OCI-LY7 (cell line): ENCODE data around the gene ARHGAP31. TPM values are rescaled to one million over a fixed set of nuclear protein-coding genes. Genes with fewer than 3 reads are reported as not detected.

Experiments used
- BruUV-seq: library from RNA; stranded (reverse); fragments of 400-500 nt; replicated peaks from 2 replicates; lab custom pipeline; 2021; lab: Mats Ljungman, UMichigan
- CTCF ChIA-PET: fragments of 300-600 bp; sonication (Branson Sonifier 250); formaldehyde crosslinking; loops from one replicate; lab custom pipeline; 2022; ENCODE audit warnings: antibody characterized with exemption; ENCODE audit not compliant: unreplicated experiment; lab: Charles Lee
- POLR2A ChIA-PET: fragments of 300-600 bp; sonication (Branson Sonifier 250); formaldehyde crosslinking; loops from one replicate; lab custom pipeline; 2022; ENCODE audit warnings: antibody characterized with exemption; lab: Charles Lee
- DNase-seq: peaks from one replicate; pipeline ENCODE4 v3.0.0-alpha.2; 2015; ENCODE audit warnings: low spot score
- H2AFZ ChIP-seq: fragments of 200-600 bp; sonication (generic), shearing (Covaris generic); 2 replicates; pipeline ENCODE4 v1.6.1; 2014; ENCODE audit warnings: mild to moderate bottlenecking, antibody characterized with exemption, low read length, moderate library complexity
- H3K27ac ChIP-seq: fragments of 200-600 bp; sonication (generic); 2 replicates; pipeline ENCODE4 v1.5.1; 2014; ENCODE audit warnings: mixed run types, low read depth, mild to moderate bottlenecking, moderate library complexity, low read length, inconsistent platforms; ENCODE audit not compliant: poor library complexity, severe bottlenecking
- H3K36me3 ChIP-seq: fragments of 200-600 bp; sonication (generic); 2 replicates; pipeline ENCODE4 v1.6.1; 2014; ENCODE audit warnings: mild to moderate bottlenecking, antibody characterized with exemption, low read length, moderate library complexity, mixed read lengths; ENCODE audit not compliant: insufficient read depth
- H3K4me1 ChIP-seq: fragments of 200-600 bp; sonication (generic); 2 replicates; pipeline ENCODE4 v1.5.1; 2014; ENCODE audit warnings: mild to moderate bottlenecking, low read length; ENCODE audit not compliant: insufficient read depth, poor library complexity, severe bottlenecking
- H3K4me2 ChIP-seq: fragments of 200-600 bp; sonication (generic); 2 replicates; pipeline ENCODE4 v1.6.1; 2014; ENCODE audit warnings: mild to moderate bottlenecking, low read length
- H3K4me3 ChIP-seq: fragments of 200-600 bp; sonication (generic); 2 replicates; pipeline ENCODE4 v1.5.1; 2014; ENCODE audit warnings: mild to moderate bottlenecking, low read depth, low read length; ENCODE audit not compliant: poor library complexity, severe bottlenecking
- H3K79me2 ChIP-seq: fragments of 200-600 bp; sonication (generic); 2 replicates; pipeline ENCODE4 v1.6.1; 2016; ENCODE audit warnings: low read depth, mild to moderate bottlenecking, low read length, moderate library complexity, mixed read lengths; ENCODE audit not compliant: insufficient read depth
- H3K9me2 ChIP-seq: fragments of 200-600 bp; sonication (generic); 2 replicates; pipeline ENCODE4 v1.6.1; 2016; ENCODE audit warnings: mild to moderate bottlenecking, low read length, mixed read lengths; ENCODE audit not compliant: insufficient read depth
- H3K9me3 ChIP-seq: fragments of 200-600 bp; sonication (generic); 2 replicates; pipeline ENCODE4 v1.6.1; 2014; ENCODE audit warnings: mild to moderate bottlenecking, mixed run types, low read length, mixed read lengths
- H4K20me1 ChIP-seq: fragments of 200-600 bp; sonication (generic); 2 replicates; pipeline ENCODE4 v1.6.1; 2014; ENCODE audit warnings: mild to moderate bottlenecking, antibody characterized with exemption, low read length, moderate library complexity, mixed read lengths; ENCODE audit not compliant: insufficient read depth
- EZH2phosphoT487 ChIP-seq: fragments of 200-600 bp; sonication (generic); IDR thresholded peaks from 2 replicates; pipeline ENCODE4 v1.6.1; 2018; ENCODE audit warnings: low read depth, borderline replicate concordance, mild to moderate bottlenecking, mixed run types, antibody characterized with exemption, low read length, moderate library complexity, mixed read lengths
- intact Hi-C: fragments of 100-400 bp; cut with micrococcal nuclease; formaldehyde crosslinking; loops from one replicate; pipeline ENCODE4 v1.10.0; 2022; ENCODE audit not compliant: unreplicated experiment
- total RNA-seq, 2 experiments: library from RNA; depleted of rRNA in 1 of 2; stranded (reverse); fragments of >200 nt in 1 of 2; shearing (Covaris generic) in 1 of 2; gene quantifications; 2 replicates each; pipeline ENCODE4 v1.2.3, GENCODE V29; 2014 to 2022
- TF ChIP-seq, protein P1 (sequence below): fragments of 200-600 bp; sonication (generic); conservative IDR thresholded peaks from 2 replicates; pipeline ENCODE4 v1.5.1; 2014; ENCODE audit warnings: mild to moderate bottlenecking, antibody characterized with exemption, low read length, moderate library complexity, mixed read lengths

The ARHGAP31 gene
- total RNA-seq, 2 experiments from 2014 or later: 2.8 to 4.1 TPM

DNA sequence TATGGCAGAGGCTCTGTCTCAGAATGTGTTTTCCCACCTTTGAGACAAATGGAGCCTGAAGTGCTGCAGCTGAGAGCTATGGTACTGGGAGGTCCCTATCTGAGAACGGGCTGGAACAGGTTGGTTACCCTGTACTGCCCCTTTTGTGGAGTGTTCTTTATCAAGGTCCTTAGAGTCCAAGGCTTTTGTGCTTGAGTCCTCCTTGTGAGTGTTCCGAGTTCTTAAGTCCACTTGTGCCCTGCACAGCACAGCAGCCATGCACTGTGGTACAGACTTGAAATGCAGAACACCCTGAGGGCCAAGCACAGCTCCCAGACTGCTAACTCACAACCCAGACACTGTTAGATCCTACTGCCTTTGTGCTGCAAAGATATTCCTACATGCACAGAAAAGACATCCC, 67.8 kb downstream of the ARHGAP31 start:
- Histone ChIP-seq H3K79me2 (no peaks in the 10 kb centered on the region), H3K27ac (no peak overlapping the region), H4K20me1 (no peaks in the 10 kb centered on the region), H3K9me2 (no peaks in the 10 kb centered on the region), H3K4me2 (no peak overlapping the region), H2AFZ (no peak overlapping the region), H3K36me3 (no peaks in the 10 kb centered on the region), H3K4me3 (no peak overlapping the region), H3K4me1 (peaks cover 16% of the 10 kb centered on the region), H3K9me3 (no peaks in the 10 kb centered on the region)
- POLR2A ChIA-PET: interaction anchor here (0.8 to 1.4 kb wide), 2 partner anchors 10 to 39 kb away, joined by 3 to 4 read pairs; no protein-coding TSS in a partner anchor
- DNase-seq: no peak
- intact Hi-C loops: no loop called here
- CTCF ChIA-PET: no interaction called here
- BruUV-seq: no TSS peak
- no peak for TF ChIP-seq EZH2phosphoT487
- TF ChIP-seq, protein P1, sequence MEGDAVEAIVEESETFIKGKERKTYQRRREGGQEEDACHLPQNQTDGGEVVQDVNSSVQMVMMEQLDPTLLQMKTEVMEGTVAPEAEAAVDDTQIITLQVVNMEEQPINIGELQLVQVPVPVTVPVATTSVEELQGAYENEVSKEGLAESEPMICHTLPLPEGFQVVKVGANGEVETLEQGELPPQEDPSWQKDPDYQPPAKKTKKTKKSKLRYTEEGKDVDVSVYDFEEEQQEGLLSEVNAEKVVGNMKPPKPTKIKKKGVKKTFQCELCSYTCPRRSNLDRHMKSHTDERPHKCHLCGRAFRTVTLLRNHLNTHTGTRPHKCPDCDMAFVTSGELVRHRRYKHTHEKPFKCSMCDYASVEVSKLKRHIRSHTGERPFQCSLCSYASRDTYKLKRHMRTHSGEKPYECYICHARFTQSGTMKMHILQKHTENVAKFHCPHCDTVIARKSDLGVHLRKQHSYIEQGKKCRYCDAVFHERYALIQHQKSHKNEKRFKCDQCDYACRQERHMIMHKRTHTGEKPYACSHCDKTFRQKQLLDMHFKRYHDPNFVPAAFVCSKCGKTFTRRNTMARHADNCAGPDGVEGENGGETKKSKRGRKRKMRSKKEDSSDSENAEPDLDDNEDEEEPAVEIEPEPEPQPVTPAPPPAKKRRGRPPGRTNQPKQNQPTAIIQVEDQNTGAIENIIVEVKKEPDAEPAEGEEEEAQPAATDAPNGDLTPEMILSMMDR: no peak

DNA sequence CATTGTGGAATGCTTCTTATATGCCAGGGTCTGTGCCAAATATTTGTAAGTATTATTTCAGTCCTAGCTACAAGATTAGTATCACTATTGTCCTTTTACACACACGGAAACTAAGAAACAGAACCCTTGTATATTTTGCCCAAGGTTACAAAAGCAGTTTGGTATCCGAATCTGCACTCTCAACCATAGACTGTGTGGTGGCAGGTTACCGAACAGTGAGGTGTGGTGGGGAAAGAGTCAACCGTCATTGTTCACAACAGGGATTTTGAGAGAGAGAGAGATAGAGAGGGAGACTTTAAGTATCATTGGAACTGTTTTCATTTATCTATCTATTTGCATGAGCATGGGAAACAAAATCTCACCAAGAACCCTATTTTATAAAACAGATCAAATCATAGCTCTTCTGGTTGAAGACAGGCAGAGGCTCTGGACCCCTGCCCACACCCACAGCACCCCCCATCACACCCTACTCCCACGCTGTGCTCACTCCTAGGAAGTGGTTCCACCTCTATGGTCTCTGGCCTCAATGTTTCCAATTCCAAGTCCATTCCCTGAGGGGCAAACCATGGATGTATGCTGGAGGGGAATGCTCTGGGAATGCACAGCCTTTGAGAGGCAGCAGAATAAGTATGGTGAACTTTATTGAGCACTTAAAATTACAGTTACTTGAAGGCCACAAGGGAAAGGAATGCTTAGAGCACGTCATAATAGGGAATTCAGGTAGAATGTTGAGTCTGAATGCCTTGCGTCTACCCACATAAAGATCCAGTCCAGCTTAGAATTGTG, 69.0 kb downstream of the ARHGAP31 start:
- peaks cover 16% of the 10 kb centered on the region for H3K4me1 ChIP-seq
- no peaks in the 10 kb centered on the region for H3K36me3 ChIP-seq
- no peak overlapping the region for H3K27ac ChIP-seq
- no peaks in the 10 kb centered on the region for H4K20me1 ChIP-seq
- no peaks in the 10 kb centered on the region for H3K79me2 ChIP-seq
- no TSS peak for BruUV-seq
- H3K4me3 ChIP-seq: no peak overlapping the region
- ChIA-PET CTCF (interaction anchor here (0.6 kb wide), 1 partner anchor 69 kb away, joined by 4 read pairs; the partner anchor contains the start of gene ARHGAP31), POLR2A (interaction anchor here (1.0 to 1.4 kb wide), 2 partner anchors 16 to 38 kb away, joined by 3 read pairs; no protein-coding TSS in a partner anchor)
- DNase-seq: no peak
- H3K4me2 ChIP-seq: no peak overlapping the region
- intact Hi-C loops: no loop called here
- no peaks in the 10 kb centered on the region for H3K9me3 ChIP-seq
- no peak for TF ChIP-seq EZH2phosphoT487
- TF ChIP-seq, protein P1: no peak
- H3K9me2 ChIP-seq: no peaks in the 10 kb centered on the region
- H2AFZ ChIP-seq: no peak overlapping the region

DNA sequence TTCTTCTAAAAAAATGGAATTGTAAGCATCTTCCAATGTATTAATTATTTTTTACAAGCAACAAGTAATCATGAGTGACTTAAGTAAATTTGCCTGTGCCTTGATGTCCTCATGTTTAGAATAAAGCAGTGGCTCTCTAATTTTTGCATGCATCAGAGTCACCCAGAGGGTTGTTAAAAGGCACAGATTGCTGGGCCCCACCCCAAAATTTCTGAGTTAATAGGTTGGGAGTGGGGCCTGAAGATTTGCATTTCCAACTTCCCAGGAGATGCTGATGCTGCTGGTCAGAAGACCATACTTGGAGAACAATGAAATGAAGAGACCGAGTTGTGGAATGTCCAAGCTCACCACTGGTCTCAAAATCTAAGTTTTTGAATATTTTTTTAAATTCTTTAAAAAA, 70.2 kb downstream of the ARHGAP31 start:
- Histone ChIP-seq H3K4me1 (peaks cover 11% of the 10 kb centered on the region), H3K4me3 (no peak overlapping the region), H3K36me3 (no peaks in the 10 kb centered on the region), H3K9me3 (no peaks in the 10 kb centered on the region), H2AFZ (no peak overlapping the region), H3K4me2 (no peak overlapping the region), H4K20me1 (no peaks in the 10 kb centered on the region), H3K9me2 (no peaks in the 10 kb centered on the region), H3K27ac (no peak overlapping the region), H3K79me2 (no peaks in the 10 kb centered on the region)
- TF ChIP-seq EZH2phosphoT487: no peak
- TF ChIP-seq, protein P1: no peak
- ChIA-PET POLR2A (interaction anchor here (1.2 kb wide), 1 partner anchor 11 kb away, joined by 3 read pairs; no protein-coding TSS in a partner anchor), CTCF (no interaction called here)
- BruUV-seq: no TSS peak
- no peak for DNase-seq
- intact Hi-C loops: no loop called here
